ENCODE measurements around the gene CRACR2B.
A peak's percentile ranks its signal among the peaks of the same experiment; 100 is the strongest.

The CRACR2B gene

GRCh38 chr11:797296-798092 lies 30.2 kb upstream of the CRACR2B start:
- peak overlapping the region; percentile 78 for H3K27ac ChIP-seq (replicated peaks)

GRCh38 chr11:798093-798713 lies 29.5 kb upstream of the CRACR2B start, which contains the start of gene SLC25A22:
SLC25A22 (minus strand) TSS chr11:798281; CDS start chr11:795006, 3,275 bp downstream.
- H3K4me3 ChIP-seq (replicated peaks; ENCODE audit: insufficient read depth, low read length) = peak within 1 kb of the TSS; percentile 69
- H3K27me3 ChIP-seq (ENCODE audit: insufficient read depth, poor library complexity, severe bottlenecking) = no peaks in the 10 kb centered on the region
- no peak for TF ChIP-seq GABPA (IDR thresholded peaks at IDR 0.05; ENCODE audit: low read depth)
- TF ChIP-seq CTCF (IDR thresholded peaks at IDR 0.05; ENCODE audit: insufficient read depth, low read length) = peak; percentile 30
- no peak for TF ChIP-seq POLR2AphosphoS5 (IDR thresholded peaks at IDR 0.05; ENCODE audit: low read depth)
- TF ChIP-seq SPI1 (IDR thresholded peaks at IDR 0.05; ENCODE audit: borderline replicate concordance, low read depth) = no peak
- no peak for TF ChIP-seq REST (IDR thresholded peaks at IDR 0.05; ENCODE audit: insufficient replicate concordance, low read depth)
- peak within 1 kb of the TSS; percentile 78 for H3K27ac ChIP-seq (replicated peaks)
- DNase-seq (ENCODE audit: low read depth in 1 of 2, low spot score in 1 of 2) = peak in 1 of 2 experiments; percentile 78

More at GRCh38 chr11:797296-798092, 30.2 kb upstream of the CRACR2B start:
- DNase-seq (ENCODE audit: low read depth in 1 of 2, low spot score in 1 of 2) = peak; percentile 69 to 71
- H3K4me3 ChIP-seq (replicated peaks; ENCODE audit: insufficient read depth, low read length) = peak overlapping the region; percentile 69
- no peaks in the 10 kb centered on the region for H3K27me3 ChIP-seq (ENCODE audit: insufficient read depth, poor library complexity, severe bottlenecking)
- TF ChIP-seq SPI1 (IDR thresholded peaks at IDR 0.05; ENCODE audit: borderline replicate concordance, low read depth) = no peak
- TF ChIP-seq POLR2AphosphoS5 (IDR thresholded peaks at IDR 0.05; ENCODE audit: low read depth) = peak; percentile 34; the same call in 1 of the 2 replicates

GRCh38 chr11:799641-800316 lies 27.9 kb upstream of the CRACR2B start:
- Histone ChIP-seq H3K27me3 (ENCODE audit: insufficient read depth, poor library complexity, severe bottlenecking) (no peaks in the 10 kb centered on the region), H3K27ac (replicated peaks) (no peak overlapping the region), H3K4me3 (replicated peaks; ENCODE audit: insufficient read depth, low read length) (no peak overlapping the region)
- DNase-seq (ENCODE audit: low read depth in 1 of 2, low spot score in 1 of 2) = no peak
- no peak for TF ChIP-seq POLR2AphosphoS5 (IDR thresholded peaks at IDR 0.05; ENCODE audit: low read depth)
- TF ChIP-seq REST (IDR thresholded peaks at IDR 0.05; ENCODE audit: insufficient replicate concordance, low read depth) = no peak
- no peak for TF ChIP-seq CTCF (IDR thresholded peaks at IDR 0.05; ENCODE audit: insufficient read depth, low read length)
- no peak for TF ChIP-seq GABPA (IDR thresholded peaks at IDR 0.05; ENCODE audit: low read depth)
- no peak for TF ChIP-seq SPI1 (IDR thresholded peaks at IDR 0.05; ENCODE audit: borderline replicate concordance, low read depth)

GRCh38 chr11:800473-800872 lies 27.2 kb upstream of the CRACR2B start:
- H3K4me3 ChIP-seq (replicated peaks; ENCODE audit: insufficient read depth, low read length) = no peak overlapping the region
- TF ChIP-seq REST (IDR thresholded peaks at IDR 0.05; ENCODE audit: insufficient replicate concordance, low read depth) (no peak), GABPA (IDR thresholded peaks at IDR 0.05; ENCODE audit: low read depth) (no peak), SPI1 (IDR thresholded peaks at IDR 0.05; ENCODE audit: borderline replicate concordance, low read depth) (no peak), CTCF (IDR thresholded peaks at IDR 0.05; ENCODE audit: insufficient read depth, low read length) (no peak), POLR2AphosphoS5 (IDR thresholded peaks at IDR 0.05; ENCODE audit: low read depth) (no peak)
- no peaks in the 10 kb centered on the region for H3K27me3 ChIP-seq (ENCODE audit: insufficient read depth, poor library complexity, severe bottlenecking)
- H3K27ac ChIP-seq (replicated peaks) = no peak overlapping the region
- DNase-seq (ENCODE audit: low read depth in 1 of 2, low spot score in 1 of 2) = no peak
